Panc1 (cell line): ENCODE data around the gene POLR3H. TPM values are rescaled to one million over a fixed set of nuclear protein-coding genes. Genes with fewer than 3 reads are reported as not detected.

Experiments used
- ATAC-seq: fragments of 200-7000 bp; cut with Tn5 transposase; 2 replicates; pipeline ENCODE4 v1.9.1; 2020; ENCODE audit warnings: mild to moderate bottlenecking, moderate library complexity
- BruUV-seq: library from RNA; stranded (reverse); fragments of 400-500 nt; replicated peaks from 2 replicates; lab custom pipeline; 2021; lab: Mats Ljungman, UMichigan
- CTCF ChIA-PET: fragments of 300-600 bp; sonication (Branson Sonifier 250); formaldehyde crosslinking; loops from one replicate; lab custom pipeline; 2022; ENCODE audit warnings: antibody characterized with exemption; lab: Charles Lee
- POLR2A ChIA-PET: fragments of 300-600 bp; sonication (Branson Sonifier 250); formaldehyde crosslinking; loops from one replicate; lab custom pipeline; 2022; ENCODE audit warnings: antibody characterized with exemption; lab: Charles Lee
- DNase-seq: peaks from one replicate; pipeline ENCODE4 v3.0.0-alpha.2; 2010; ENCODE audit warnings: low read depth, low spot score
- H3K27ac ChIP-seq: 2 replicates; pipeline ENCODE4 v1.5.1; 2011; ENCODE audit warnings: mild to moderate bottlenecking, low read length, inconsistent platforms
- H3K27me3 ChIP-seq: fragments of 200-500 bp; sonication (Bioruptor generic); 2 replicates; pipeline ENCODE4 v1.6.0; 2014; ENCODE audit warnings: low read length, inconsistent platforms; ENCODE audit not compliant: control insufficient read depth, insufficient read depth
- H3K36me3 ChIP-seq: fragments of 200-500 bp; sonication (Bioruptor generic); 2 replicates; pipeline ENCODE4 v1.5.1; 2014; ENCODE audit warnings: inconsistent platforms, mild to moderate bottlenecking, low read length, moderate library complexity; ENCODE audit not compliant: control insufficient read depth, insufficient read depth
- H3K4me1 ChIP-seq: 2 replicates; pipeline ENCODE4 v1.5.1; 2011; ENCODE audit warnings: inconsistent platforms, mild to moderate bottlenecking, low read length, moderate library complexity; ENCODE audit not compliant: control insufficient read depth, insufficient read depth
- H3K4me3 ChIP-seq, 2 experiments: 2 replicates each; pipeline ENCODE4 v1.5.1; 2011 to 2012; ENCODE audit warnings: low read depth in 2 of 2, low read length in 2 of 2, mild to moderate bottlenecking in 2 of 2, inconsistent platforms in 1 of 2, moderate library complexity in 1 of 2
- H3K9me3 ChIP-seq: fragments of 200-500 bp; sonication (Bioruptor generic); 2 replicates; pipeline ENCODE4 v1.5.1; 2014; ENCODE audit warnings: low read depth, mild to moderate bottlenecking, inconsistent platforms, low read length, moderate library complexity; ENCODE audit not compliant: control insufficient read depth, insufficient read depth
- CTCF ChIP-seq: fragments of 450-650 bp; IDR thresholded peaks from 2 replicates; pipeline ENCODE4 v1.5.1; 2017; ENCODE audit warnings: mild to moderate bottlenecking
- POLR2AphosphoS5 ChIP-seq: IDR thresholded peaks from 2 replicates; pipeline ENCODE4 v1.6.1; 2012; ENCODE audit warnings: mild to moderate bottlenecking, low read depth, low read length, moderate library complexity
- REST ChIP-seq, 2 experiments: IDR thresholded peaks; 2 replicates each; pipeline ENCODE4 v1.6.1; 2011 to 2012; ENCODE audit warnings: low read depth in 2 of 2, control low read depth in 1 of 2, low read length in 1 of 2, mild to moderate bottlenecking in 1 of 2, moderate library complexity in 1 of 2; ENCODE audit not compliant: insufficient read depth in 1 of 2
- SIN3A ChIP-seq: IDR thresholded peaks from 2 replicates; pipeline ENCODE4 v1.6.1; 2012; ENCODE audit warnings: low read depth, mild to moderate bottlenecking, low read length, moderate library complexity, borderline replicate concordance; ENCODE audit not compliant: insufficient read depth
- TCF7L2 ChIP-seq: IDR thresholded peaks from 2 replicates; pipeline ENCODE4 v1.6.1; 2011; ENCODE audit warnings: mild to moderate bottlenecking, low read depth, low read length, inconsistent platforms
- in situ Hi-C: cut with HindIII; loops from 2 replicates; pipeline ENCODE4 v1.10.0; 2016; ENCODE audit warnings: low sequenced_read_pairs, low pct_unique_long_range_greater_than_20kb
- intact Hi-C: fragments of 100-400 bp; cut with micrococcal nuclease; formaldehyde crosslinking; loops from one replicate; pipeline ENCODE4 v1.10.0; 2022; ENCODE audit not compliant: unreplicated experiment
- total RNA-seq: library from RNA; stranded (reverse); gene quantifications from one replicate; pipeline ENCODE4 v1.2.1, GENCODE V29; 2021; ENCODE audit not compliant: unreplicated experiment

The POLR3H gene
- total RNA-seq, 1 experiment from 2014 or later = 46.6 TPM

GRCh38 chr22:41579297-41579996 lies 35.2 kb upstream of the POLR3H start:
- in situ Hi-C loops (no loop called here), intact Hi-C loops (no loop called here)
- Histone ChIP-seq H3K9me3 (no peaks in the 10 kb centered on the region), H3K4me1 (no peaks in the 10 kb centered on the region; the same call in 1 of the 2 replicates), H3K4me3 (no peak overlapping the region), H3K27ac (no peak overlapping the region), H3K36me3 (no peaks in the 10 kb centered on the region), H3K27me3 (no peaks in the 10 kb centered on the region)
- no peak for DNase-seq
- no peak for TF ChIP-seq SIN3A
- no peak for TF ChIP-seq POLR2AphosphoS5
- TF ChIP-seq CTCF = no peak
- TF ChIP-seq TCF7L2 = no peak
- TF ChIP-seq REST (IDR thresholded peaks at IDR 0.05; ENCODE audit: insufficient read depth in 1 of 2, low read depth in 2 of 2, low read length in 1 of 2) = no peak
- ATAC-seq = no peak
- CTCF ChIA-PET = no interaction called here
- POLR2A ChIA-PET = no interaction called here
- no TSS peak for BruUV-seq

- no peaks in the 10 kb centered on the region for H3K36me3 ChIP-seq
- POLR2A ChIA-PET = no interaction called here
- intact Hi-C loops = no loop called here
Measured at GRCh38 chr22:41578818-41579217, 34.5 kb upstream of the POLR3H start.

More at GRCh38 chr22:41578818-41579217, 34.5 kb upstream of the POLR3H start:
- Histone ChIP-seq H3K9me3 (no peaks in the 10 kb centered on the region), H3K4me3 (no peak overlapping the region), H3K27ac (no peak overlapping the region), H3K27me3 (no peaks in the 10 kb centered on the region), H3K4me1 (no peaks in the 10 kb centered on the region; the same call in 1 of the 2 replicates)
- TF ChIP-seq POLR2AphosphoS5 (no peak), CTCF (no peak), SIN3A (no peak), TCF7L2 (no peak), REST (IDR thresholded peaks at IDR 0.05; ENCODE audit: insufficient read depth in 1 of 2, low read depth in 2 of 2, low read length in 1 of 2) (no peak)
- no TSS peak for BruUV-seq
- in situ Hi-C loops = no loop called here
- CTCF ChIA-PET = no interaction called here
- DNase-seq (no peak), ATAC-seq (no peak)
